Progenitor cell of endocrine pancreas (in vitro differentiated cells): Measurements from ENCODE around the gene VASH1. TPM values are rescaled to one million over a fixed set of nuclear protein-coding genes. Genes with fewer than 3 reads are reported as not detected.

ENCODE experiments used
- DNase-seq: peaks from one replicate; pipeline ENCODE4 v3.0.0; 2021; ENCODE audit warnings: low spot score; ENCODE audit not compliant: unreplicated experiment
- H3K27ac Mint-ChIP-seq: 2 replicates; pipeline ENCODE4 v1.8.0; 2021; ENCODE audit warnings: mild to moderate bottlenecking, moderate library complexity, mixed read lengths
- H3K27me3 Mint-ChIP-seq: 2 replicates; pipeline ENCODE4 v1.8.0; 2021; ENCODE audit warnings: mixed read lengths
- H3K36me3 Mint-ChIP-seq: 2 replicates; pipeline ENCODE4 v1.8.0; 2022; ENCODE audit warnings: mixed read lengths; ENCODE audit not compliant: insufficient read depth
- H3K4me1 Mint-ChIP-seq: 2 replicates; pipeline ENCODE4 v1.8.0; 2021; ENCODE audit warnings: low read depth, mixed read lengths
- H3K4me3 Mint-ChIP-seq: 2 replicates; pipeline ENCODE4 v1.8.0; 2021; ENCODE audit warnings: low read depth, mild to moderate bottlenecking, moderate library complexity, mixed read lengths
- H3K9me3 Mint-ChIP-seq: 2 replicates; pipeline ENCODE4 v1.8.0; 2021; ENCODE audit warnings: low read depth, mixed read lengths
- CTCF ChIP-seq: fragments of 200-600 bp; sonication (generic); IDR thresholded peaks from one replicate; pipeline ENCODE4 v1.5.0; 2021; ENCODE audit warnings: antibody characterized with exemption, mild to moderate bottlenecking; ENCODE audit not compliant: unreplicated experiment
- total RNA-seq: library from RNA; stranded (reverse); gene quantifications from 2 replicates; pipeline ENCODE4 v1.2.1, GENCODE V29; 2021

Gene VASH1
- total RNA-seq, 1 donor from 2014 or later, result 43.2 TPM

- TF ChIP-seq CTCF, result no peak
- Mint-ChIP-seq H3K27me3 (no peaks in the 10 kb centered on the region), H3K9me3 (no peaks in the 10 kb centered on the region), H3K36me3 (peaks cover 40% of the 10 kb centered on the region), H3K4me3 (no peak overlapping the region), H3K4me1 (no peaks in the 10 kb centered on the region), H3K27ac (no peak overlapping the region)
- DNase-seq, result no peak
Measured at GRCh38 chr14:76784266-76784874, 23.1 kb downstream of the VASH1 start.

- Mint-ChIP-seq H3K36me3 (peaks cover 40% of the 10 kb centered on the region), H3K4me3 (no peak overlapping the region), H3K27me3 (no peaks in the 10 kb centered on the region), H3K27ac (no peak overlapping the region), H3K9me3 (no peaks in the 10 kb centered on the region), H3K4me1 (no peaks in the 10 kb centered on the region)
- peak; percentile 64 for DNase-seq
- TF ChIP-seq CTCF, result peak; percentile 86
Measured at GRCh38 chr14:76784881-76785280, 23.6 kb downstream of the VASH1 start.

DNA sequence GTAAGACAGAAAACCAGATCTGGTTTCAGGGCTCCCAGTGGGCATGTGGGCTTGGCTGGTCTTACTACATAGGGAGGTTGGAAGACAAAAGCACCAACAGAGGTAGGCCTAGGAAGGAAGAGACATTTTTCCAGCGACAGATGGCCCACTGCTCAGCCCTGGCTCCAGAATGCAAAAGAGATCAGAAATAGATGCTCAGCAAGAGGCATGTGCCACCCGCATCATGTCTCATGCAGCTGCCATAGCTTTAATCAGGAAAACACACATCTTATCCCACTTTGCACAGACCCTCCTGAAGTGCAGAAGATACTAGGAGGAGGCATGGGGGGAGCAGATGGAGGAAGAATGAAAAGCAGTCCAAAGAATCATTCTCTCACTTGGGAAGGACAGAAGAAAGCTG lies 25.3 kb downstream of the VASH1 start:
- H3K27me3 Mint-ChIP-seq, result no peaks in the 10 kb centered on the region
- no peak for TF ChIP-seq CTCF
- peaks cover 42% of the 10 kb centered on the region for H3K36me3 Mint-ChIP-seq
- H3K9me3 Mint-ChIP-seq, result no peaks in the 10 kb centered on the region
- no peak for DNase-seq
- H3K4me3 Mint-ChIP-seq, result no peak overlapping the region
- H3K4me1 Mint-ChIP-seq, result no peaks in the 10 kb centered on the region
- no peak overlapping the region for H3K27ac Mint-ChIP-seq

GRCh38 chr14:76792422-76792821 lies 31.2 kb downstream of the VASH1 start:
- H3K4me1 Mint-ChIP-seq, result no peaks in the 10 kb centered on the region
- no peak overlapping the region for H3K27ac Mint-ChIP-seq
- TF ChIP-seq CTCF, result no peak
- H3K36me3 Mint-ChIP-seq, result peaks cover 50% of the 10 kb centered on the region
- peaks cover 3% of the 10 kb centered on the region for H3K9me3 Mint-ChIP-seq
- H3K27me3 Mint-ChIP-seq, result no peaks in the 10 kb centered on the region
- no peak overlapping the region for H3K4me3 Mint-ChIP-seq
- DNase-seq, result no peak

GRCh38 chr14:76793324-76793723 lies 32.1 kb downstream of the VASH1 start:
- Mint-ChIP-seq H3K4me1 (no peaks in the 10 kb centered on the region), H3K9me3 (peaks cover 3% of the 10 kb centered on the region), H3K27ac (no peak overlapping the region), H3K27me3 (no peaks in the 10 kb centered on the region), H3K4me3 (no peak overlapping the region), H3K36me3 (peaks cover 52% of the 10 kb centered on the region)
- no peak for TF ChIP-seq CTCF
- no peak for DNase-seq
